IMR-90 (cell line): ENCODE measurements around the gene SUSD1. TPM values are rescaled to one million over a fixed set of nuclear protein-coding genes. Genes with fewer than 3 reads are reported as not detected.
A peak's percentile ranks its signal among the peaks of the same experiment; 100 is the strongest.

Experiments
- ATAC-seq: fragments of 200-7000 bp; cut with Tn5 transposase; 2 replicates; pipeline ENCODE4 v1.9.1; 2020; ENCODE audit warnings: low read depth, mild to moderate bottlenecking, moderate library complexity
- BruUV-seq: library from RNA; stranded (reverse); fragments of 400-500 nt; replicated peaks from 2 replicates; lab custom pipeline; 2021; lab: Mats Ljungman, UMichigan
- CTCF ChIA-PET: fragments of 300-600 bp; formaldehyde crosslinking; extraction: SDS; loops from one replicate; lab custom pipeline; 2021; ENCODE audit warnings: antibody characterized with exemption; lab: Yijun Ruan, JAX
- POLR2A ChIA-PET: fragments of 300-600 bp; sonication (Branson Sonifier 250); formaldehyde crosslinking; loops from one replicate; lab custom pipeline; 2022; ENCODE audit warnings: antibody characterized with exemption; ENCODE audit not compliant: unreplicated experiment; lab: Charles Lee
- DNase-seq: peaks from one replicate; pipeline ENCODE4 v3.0.0; 2013
- H2AFZ ChIP-seq: replicated peaks from 2 replicates; pipeline ENCODE3; 2013; ENCODE audit warnings: low read length, mild to moderate bottlenecking; ENCODE audit not compliant: poor library complexity
- H2AK5ac ChIP-seq: 2 replicates; pipeline ENCODE4 v1.6.1; 2013; ENCODE audit warnings: low read depth, low read length, inconsistent platforms
- H2AK9ac ChIP-seq: replicated peaks from 2 replicates; pipeline ENCODE3; 2013; ENCODE audit warnings: mild to moderate bottlenecking, low read depth, low read length, moderate library complexity; ENCODE audit not compliant: poor library complexity
- H2BK120ac ChIP-seq: 2 replicates; pipeline ENCODE4 v1.6.1; 2013; ENCODE audit warnings: low read depth, low read length, inconsistent platforms
- H2BK15ac ChIP-seq: 3 replicates; pipeline ENCODE4 v1.6.1; 2013; ENCODE audit warnings: low read depth, low read length, inconsistent platforms
- H2BK20ac ChIP-seq: 2 replicates; pipeline ENCODE4 v1.6.1; 2013; ENCODE audit warnings: low read depth, mild to moderate bottlenecking, inconsistent platforms, low read length, moderate library complexity
- H2BK5ac ChIP-seq: 2 replicates; pipeline ENCODE4 v1.6.1; 2013; ENCODE audit warnings: mild to moderate bottlenecking, low read depth, low read length, inconsistent platforms; ENCODE audit not compliant: poor library complexity, severe bottlenecking
- H3K14ac ChIP-seq: replicated peaks from 2 replicates; pipeline ENCODE4 v1.6.1; 2013; ENCODE audit warnings: low read depth, low read length, inconsistent platforms
- H3K18ac ChIP-seq: 2 replicates; pipeline ENCODE4 v1.6.1; 2013; ENCODE audit warnings: low read depth, low read length, control low read depth
- H3K23ac ChIP-seq: 2 replicates; pipeline ENCODE4 v1.6.1; 2013; ENCODE audit warnings: low read depth, low read length, inconsistent platforms
- H3K27ac ChIP-seq: 2 replicates; pipeline ENCODE4 v1.5.1; 2013; ENCODE audit warnings: mild to moderate bottlenecking, control low read depth, low read length; ENCODE audit not compliant: insufficient read depth
- H3K27me3 ChIP-seq: 2 replicates; pipeline ENCODE4 v1.6.1; 2013; ENCODE audit warnings: low read length; ENCODE audit not compliant: control insufficient read depth, insufficient read depth
- H3K36me3 ChIP-seq: 2 replicates; pipeline ENCODE4 v1.6.1; 2013; ENCODE audit warnings: low read length, mixed read lengths; ENCODE audit not compliant: control insufficient read depth, insufficient read depth
- H3K4ac ChIP-seq: 2 replicates; pipeline ENCODE4 v1.6.1; 2013; ENCODE audit warnings: low read depth, low read length, inconsistent platforms
- H3K4me1 ChIP-seq: 2 replicates; pipeline ENCODE4 v1.6.1; 2013; ENCODE audit warnings: low read length, mixed read lengths; ENCODE audit not compliant: control insufficient read depth, insufficient read depth
- H3K4me2 ChIP-seq: 2 replicates; pipeline ENCODE4 v1.6.1; 2013; ENCODE audit warnings: low read depth, mild to moderate bottlenecking, control low read depth, low read length, moderate library complexity
- H3K4me3 ChIP-seq: 2 replicates; pipeline ENCODE4 v1.5.1; 2013; ENCODE audit warnings: low read depth, mild to moderate bottlenecking, control low read depth, low read length, moderate library complexity; ENCODE audit not compliant: insufficient read depth
- H3K56ac ChIP-seq: 2 replicates; pipeline ENCODE4 v1.6.1; 2013; ENCODE audit warnings: low read length, inconsistent platforms; ENCODE audit not compliant: insufficient read depth; ENCODE audit errors: extremely low read depth
- H3K79me1 ChIP-seq, 2 experiments: 2 replicates each; pipeline ENCODE4 v1.6.1; 2013; ENCODE audit warnings: low read length in 2 of 2, inconsistent platforms in 1 of 2, low read depth in 1 of 2
- H3K9ac ChIP-seq: 2 replicates; pipeline ENCODE4 v1.6.1; 2013; ENCODE audit warnings: low read depth, low read length, control low read depth
- H3K9me1 ChIP-seq: 2 replicates; pipeline ENCODE4 v1.6.1; 2013; ENCODE audit warnings: low read length, inconsistent platforms; ENCODE audit not compliant: insufficient read depth
- H3K9me3 ChIP-seq: 2 replicates; pipeline ENCODE4 v1.6.1; 2013; ENCODE audit warnings: low read length; ENCODE audit not compliant: control insufficient read depth, insufficient read depth
- H4K20me1 ChIP-seq: 2 replicates; pipeline ENCODE4 v1.6.1; 2013; ENCODE audit warnings: low read length, inconsistent platforms; ENCODE audit not compliant: insufficient read depth
- H4K5ac ChIP-seq: 2 replicates; pipeline ENCODE4 v1.6.1; 2013; ENCODE audit warnings: mild to moderate bottlenecking, low read depth, low read length, control low read depth
- H4K8ac ChIP-seq, 2 experiments: 2 replicates each; pipeline ENCODE4 v1.6.1; 2013; ENCODE audit warnings: low read depth in 2 of 2, low read length in 2 of 2, control low read depth in 1 of 2, inconsistent platforms in 1 of 2
- H4K91ac ChIP-seq: 2 replicates; pipeline ENCODE4 v1.6.1; 2013; ENCODE audit warnings: low read depth, low read length, inconsistent platforms; ENCODE audit not compliant: insufficient read depth
- BHLHE40 ChIP-seq: fragments of 150-350 bp; IDR thresholded peaks from 2 replicates; pipeline ENCODE4 v1.6.1; 2016; ENCODE audit warnings: mild to moderate bottlenecking, low read depth, low read length
- CEBPB ChIP-seq: IDR thresholded peaks from 2 replicates; pipeline ENCODE4 v1.6.1; 2012; ENCODE audit warnings: low read depth, low read length, improper control_type of control experiment
- CTCF ChIP-seq: conservative IDR thresholded peaks from 2 replicates; pipeline ENCODE4 v1.5.1; 2012; ENCODE audit warnings: mild to moderate bottlenecking, low read depth, low read length, improper control_type of control experiment
- ELK1 ChIP-seq: fragments of 150-350 bp; IDR thresholded peaks from 2 replicates; pipeline ENCODE4 v1.6.1; 2016; ENCODE audit warnings: low read depth, mild to moderate bottlenecking, low read length, moderate library complexity, borderline replicate concordance
- FOS ChIP-seq: fragments of 150-350 bp; IDR thresholded peaks from 2 replicates; pipeline ENCODE4 v1.6.1; 2016; ENCODE audit warnings: low read depth, low read length
- MAFK ChIP-seq: IDR thresholded peaks from 2 replicates; pipeline ENCODE4 v1.6.1; 2012; ENCODE audit warnings: low read depth, low read length, improper control_type of control experiment
- MAZ ChIP-seq: IDR thresholded peaks from 2 replicates; pipeline ENCODE4 v1.6.1; 2012; ENCODE audit warnings: low read depth, mild to moderate bottlenecking, low read length, improper control_type of control experiment, moderate library complexity, borderline replicate concordance
- NFE2L2 ChIP-seq: fragments of 150-350 bp; IDR thresholded peaks from 2 replicates; pipeline ENCODE4 v1.6.1; 2016; ENCODE audit warnings: low read depth, mild to moderate bottlenecking, low read length
- POLR2A ChIP-seq: IDR thresholded peaks from 2 replicates; pipeline ENCODE4 v1.6.1; 2012; ENCODE audit warnings: mild to moderate bottlenecking, low read depth, low read length
- RAD21 ChIP-seq: IDR thresholded peaks from 2 replicates; pipeline ENCODE4 v1.6.1; 2012; ENCODE audit warnings: low read length, improper control_type of control experiment
- RCOR1 ChIP-seq: IDR thresholded peaks from 2 replicates; pipeline ENCODE4 v1.6.1; 2012; ENCODE audit warnings: mild to moderate bottlenecking, low read length, improper control_type of control experiment; ENCODE audit not compliant: insufficient replicate concordance
- RFX5 ChIP-seq: IDR thresholded peaks from 2 replicates; pipeline ENCODE4 v1.8.0; 2012; ENCODE audit warnings: low read depth, mild to moderate bottlenecking, low read length, moderate library complexity
- SMC3 ChIP-seq: fragments of 150-350 bp; IDR thresholded peaks from 2 replicates; pipeline ENCODE4 v1.6.1; 2016; ENCODE audit warnings: low read depth, mild to moderate bottlenecking, antibody characterized with exemption, low read length, moderate library complexity
- USF2 ChIP-seq: fragments of 150-350 bp; IDR thresholded peaks from 2 replicates; pipeline ENCODE4 v1.6.1; 2017; ENCODE audit warnings: mild to moderate bottlenecking, antibody characterized with exemption, low read length, low read depth
- WGBS, 2 experiments: methylation state at CpG; one replicate each; pipeline versions ENCODE4 v1.1.5 to v1.1.7; 2013; ENCODE audit warnings: missing lambda C conversion rate in 2 of 2; ENCODE audit not compliant: insufficient read length in 1 of 2; ENCODE audit errors: extremely low coverage in 2 of 2; 5-methylcytosine and 5-hydroxymethylcytosine counted together
- dilution Hi-C: fragments of 300-500 bp; cut with HindIII; formaldehyde crosslinking; loops from one replicate; pipeline ENCODE4 v1.14.3; 2018; ENCODE audit warnings: low sequenced_read_pairs; ENCODE audit not compliant: unreplicated experiment
- in situ Hi-C: fragments of 300-500 bp; cut with MboI; formaldehyde crosslinking; loops from 3 replicates; pipeline ENCODE4 v1.14.3; 2019; ENCODE audit warnings: low sequenced_read_pairs, inconsistent platforms, mixed read lengths
- intact Hi-C: fragments of 100-400 bp; cut with micrococcal nuclease; formaldehyde crosslinking; loops from 2 replicates; pipeline ENCODE4 v1.10.0; 2022
- polyA plus RNA-seq, 3 experiments: library from polyadenylated mRNA; depleted of rRNA; stranded (reverse); fragments of >200 nt; gene quantifications; 2 replicates each; pipeline ENCODE4 v1.2.3, GENCODE V29; 2012; ENCODE audit warnings: low replicate concordance in 1 of 3
- total RNA-seq: library from RNA; depleted of rRNA; stranded (reverse); fragments of >200 nt; gene quantifications from 2 replicates; pipeline ENCODE4 v1.2.3, GENCODE V29; 2012

The SUSD1 gene
- total and polyA plus RNA-seq, 2 of the 4 experiments (the other 2 are of a cell fraction), result 4.0 to 4.7 TPM

GRCh38 chr9:112041536-112042243 is 133.4 kb downstream of the SUSD1 start:
- intact Hi-C loops, result loop anchor here (1.0 kb wide), 1 partner anchor 33 kb away; no protein-coding TSS in a partner anchor
- peaks cover 35% of the 10 kb centered on the region for H3K4me1 ChIP-seq
- TF ChIP-seq SMC3, result peak; percentile 6; the same call in 1 of the 2 replicates
- TF ChIP-seq BHLHE40, result peak; percentile 82
- TF ChIP-seq MAFK, result peak; percentile 57
- TF ChIP-seq USF2, result no peak; the same call in 1 of the 2 replicates
- TF ChIP-seq CEBPB, result peak; percentile 34
- no peak for TF ChIP-seq RFX5
- no peak for TF ChIP-seq ELK1
- peak; percentile 44; the same call in 1 of the 2 replicates for TF ChIP-seq NFE2L2
- TF ChIP-seq MAZ, result peak; percentile 90; the same call in 1 of the 2 replicates
- TF ChIP-seq POLR2A, result no peak
- peak; percentile 89 for TF ChIP-seq FOS
- TF ChIP-seq RCOR1, result peak; percentile 98
- TF ChIP-seq CTCF, result no peak
- TF ChIP-seq RAD21, result peak; percentile 38

More at GRCh38 chr9:112041536-112042243, 133.4 kb downstream of the SUSD1 start:
- 0 out of 2 replicates have a peak overlapping the region, but pooled peaks have one; percentile 13 for H3K9ac ChIP-seq
- no TSS peak for BruUV-seq
- H3K9me1 ChIP-seq, result peaks cover 22% of the 10 kb centered on the region
- H2BK5ac ChIP-seq, result peak overlapping the region; percentile 100
- H3K27me3 ChIP-seq, result no peaks in the 10 kb centered on the region
- ATAC-seq, result peak; percentile 81
- peak; percentile 100 for DNase-seq
- no peaks in the 10 kb centered on the region for H3K9me3 ChIP-seq
- H4K8ac ChIP-seq, result peak overlapping the region; percentile 72 to 98
- H3K36me3 ChIP-seq, result no peaks in the 10 kb centered on the region
- CTCF ChIA-PET, result interaction anchor here (0.6 to 1.0 kb wide), 3 partner anchors 14 to 282 kb away, joined by 3 read pairs; no protein-coding TSS in a partner anchor
- peak overlapping the region; percentile 100 for H2BK20ac ChIP-seq
- H2AFZ ChIP-seq, result peak overlapping the region; percentile 81
- peak overlapping the region; percentile 100 for H4K91ac ChIP-seq
- peak overlapping the region; percentile 93 for H3K56ac ChIP-seq
- H3K23ac ChIP-seq, result peak overlapping the region; percentile 98
- H4K5ac ChIP-seq, result peak overlapping the region; percentile 99
- peaks cover 13 to 33% of the 10 kb centered on the region in 2 experiments for H3K79me1 ChIP-seq
- H2AK5ac ChIP-seq, result peak overlapping the region; percentile 99
- H3K4me2 ChIP-seq, result no peak overlapping the region; the same call in 1 of the 2 replicates
- H2BK15ac ChIP-seq, result peak overlapping the region; percentile 94
- peak overlapping the region; percentile 93 for H3K27ac ChIP-seq
- peak overlapping the region; percentile 98 for H2AK9ac ChIP-seq
- peak overlapping the region; percentile 100 for H2BK120ac ChIP-seq
- H3K14ac ChIP-seq, result peak overlapping the region; percentile 98
- peak overlapping the region; percentile 92 for H3K18ac ChIP-seq
- in situ Hi-C loops (no loop called here), dilution Hi-C loops (no loop called here)
- no peak overlapping the region for H3K4me3 ChIP-seq
- H3K4ac ChIP-seq, result peak overlapping the region; percentile 100
- POLR2A ChIA-PET, result interaction anchor here (0.6 to 1.1 kb wide), 4 partner anchors 20 to 250 kb away, joined by 3 to 7 read pairs (median 4); no protein-coding TSS in a partner anchor
- no CpG with 5 or more reads among the region's 8 CpGs for whole genome bisulfite sequencing, 2 experiments
- no peaks in the 10 kb centered on the region for H4K20me1 ChIP-seq
